ENCODE measurements around the gene CHST11. TPM values are rescaled to one million over a fixed set of nuclear protein-coding genes. Genes with fewer than 3 reads are reported as not detected.

The CHST11 gene
- total RNA-seq, 1 experiment from 2014 or later, result 6.7 TPM

DNA sequence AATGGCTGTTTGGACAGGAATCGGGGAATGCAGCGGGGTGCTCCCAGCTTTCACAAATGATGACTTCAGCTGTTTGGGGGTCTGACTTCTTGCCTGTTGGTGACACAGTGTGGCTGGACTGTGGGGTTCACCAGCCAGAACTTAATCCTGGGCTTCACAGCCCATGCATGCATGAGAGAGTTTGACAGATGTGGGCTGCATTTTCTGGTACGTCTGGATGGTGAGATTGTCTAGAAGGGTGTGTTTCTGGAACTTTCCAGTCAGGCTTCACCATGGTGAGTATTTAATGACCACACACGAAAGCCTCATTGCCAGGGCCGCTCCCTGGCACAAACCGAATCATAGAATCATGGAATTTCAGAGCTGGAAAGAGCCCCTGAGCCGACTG is 29.6 kb downstream of the CHST11 start:
- Histone ChIP-seq H3K27ac (ENCODE audit: insufficient read length, low read depth, low read length) (no peak overlapping the region), H2BK15ac (ENCODE audit: low read depth, low read length) (no peak overlapping the region)
- WGBS (ENCODE audit: extremely low coverage, insufficient read length, low lambda C conversion rate), result no CpG with 5 or more reads among the region's 7 CpGs

More for the DNA sequence above, 29.6 kb downstream of the CHST11 start:
- Histone ChIP-seq H2BK20ac (ENCODE audit: low read depth, low read length, poor library complexity, severe bottlenecking) (no peak overlapping the region), H3K9ac (ENCODE audit: extremely low read depth, insufficient read length, low read length) (no peak overlapping the region), H3K23ac (ENCODE audit: insufficient read length, low read depth, low read length) (no peak overlapping the region), H2AK5ac (ENCODE audit: insufficient read length, low read length) (no peak overlapping the region), H2BK5ac (ENCODE audit: insufficient read length, low read length) (no peak overlapping the region), H3K14ac (ENCODE audit: insufficient read depth, low read length) (no peak overlapping the region), H3K18ac (ENCODE audit: insufficient read length, low read depth, low read length) (no peak overlapping the region), H3K4ac (ENCODE audit: low read depth, low read length) (no peak overlapping the region), H4K5ac (ENCODE audit: insufficient read length, low read depth, low read length) (no peak overlapping the region), H3K23me2 (ENCODE audit: insufficient read length, low read depth, low read length, poor library complexity, severe bottlenecking) (no peaks in the 10 kb centered on the region), H4K91ac (ENCODE audit: insufficient read length, low read depth, low read length) (no peak overlapping the region), H2AFZ (ENCODE audit: low read length) (no peak overlapping the region), H3K4me2 (ENCODE audit: insufficient read depth, insufficient read length, low read length) (no peak overlapping the region), H2BK120ac (ENCODE audit: low read depth, low read length, poor library complexity, severe bottlenecking) (no peak overlapping the region), H3T11ph (ENCODE audit: low read length) (no peak overlapping the region), H4K20me1 (ENCODE audit: control insufficient read depth, insufficient read depth, insufficient read length) (no peaks in the 10 kb centered on the region), H3K56ac (ENCODE audit: insufficient read length, low read depth, low read length) (no peak overlapping the region), H2BK12ac (ENCODE audit: insufficient read length, low read depth, low read length) (no peak overlapping the region), H3K79me1 (ENCODE audit: insufficient read depth, low read depth, low read length, poor library complexity, severe bottlenecking) (no peaks in the 10 kb centered on the region), H4K8ac (replicated peaks; ENCODE audit: insufficient read length, low read depth, low read length) (no peak overlapping the region), H3K4me1 (ENCODE audit: insufficient read depth, low read length) (no peaks in the 10 kb centered on the region), H3K9me3 (ENCODE audit: control insufficient read depth, low read depth, low read length) (no peaks in the 10 kb centered on the region), H3K79me2 (ENCODE audit: insufficient read depth, low read length) (no peaks in the 10 kb centered on the region), H3K27me3 (ENCODE audit: insufficient read depth, low read length) (no peaks in the 10 kb centered on the region)
- 0 out of 7 replicates have a peak, but pooled peaks cover 0 to 2% (median 0%) of the 10 kb centered on the region in 3 experiments for H3K36me3 Mint-ChIP-seq (ENCODE audit: insufficient read depth in 1 of 3, low read depth in 3 of 3)
- H3K4me3 Mint-ChIP-seq, result no peak overlapping the region
- DNase-seq, result no peak
- H3K27me3 Mint-ChIP-seq (ENCODE audit: low read depth), result no peaks in the 10 kb centered on the region
- H3K27ac Mint-ChIP-seq, result peak overlapping the region in 2 of 3 experiments; percentile 44 to 49; a peak in 2 of 7 replicates
- TF ChIP-seq, protein P1, sequence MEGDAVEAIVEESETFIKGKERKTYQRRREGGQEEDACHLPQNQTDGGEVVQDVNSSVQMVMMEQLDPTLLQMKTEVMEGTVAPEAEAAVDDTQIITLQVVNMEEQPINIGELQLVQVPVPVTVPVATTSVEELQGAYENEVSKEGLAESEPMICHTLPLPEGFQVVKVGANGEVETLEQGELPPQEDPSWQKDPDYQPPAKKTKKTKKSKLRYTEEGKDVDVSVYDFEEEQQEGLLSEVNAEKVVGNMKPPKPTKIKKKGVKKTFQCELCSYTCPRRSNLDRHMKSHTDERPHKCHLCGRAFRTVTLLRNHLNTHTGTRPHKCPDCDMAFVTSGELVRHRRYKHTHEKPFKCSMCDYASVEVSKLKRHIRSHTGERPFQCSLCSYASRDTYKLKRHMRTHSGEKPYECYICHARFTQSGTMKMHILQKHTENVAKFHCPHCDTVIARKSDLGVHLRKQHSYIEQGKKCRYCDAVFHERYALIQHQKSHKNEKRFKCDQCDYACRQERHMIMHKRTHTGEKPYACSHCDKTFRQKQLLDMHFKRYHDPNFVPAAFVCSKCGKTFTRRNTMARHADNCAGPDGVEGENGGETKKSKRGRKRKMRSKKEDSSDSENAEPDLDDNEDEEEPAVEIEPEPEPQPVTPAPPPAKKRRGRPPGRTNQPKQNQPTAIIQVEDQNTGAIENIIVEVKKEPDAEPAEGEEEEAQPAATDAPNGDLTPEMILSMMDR (conservative IDR thresholded peaks at IDR 0.05), result no peak
- no peaks in the 10 kb centered on the region for H3K9me3 Mint-ChIP-seq
- H3K4me1 Mint-ChIP-seq, result peaks cover 10% of the 10 kb centered on the region in 2 experiments
